GM10266 (cell line): ENCODE data around the gene STOML2.

ENCODE experiments used
- DNase-seq: peaks from one replicate; pipeline ENCODE4 v3.0.0; 2012; ENCODE audit errors: extremely low spot score
- TF ChIP-seq, protein P1 (sequence below): IDR thresholded peaks from 2 replicates; pipeline ENCODE4 v1.5.1; 2012; ENCODE audit warnings: mild to moderate bottlenecking, low read depth; ENCODE audit not compliant: control insufficient read depth, insufficient read depth; ENCODE audit errors: missing control alignments

The STOML2 gene

DNA sequence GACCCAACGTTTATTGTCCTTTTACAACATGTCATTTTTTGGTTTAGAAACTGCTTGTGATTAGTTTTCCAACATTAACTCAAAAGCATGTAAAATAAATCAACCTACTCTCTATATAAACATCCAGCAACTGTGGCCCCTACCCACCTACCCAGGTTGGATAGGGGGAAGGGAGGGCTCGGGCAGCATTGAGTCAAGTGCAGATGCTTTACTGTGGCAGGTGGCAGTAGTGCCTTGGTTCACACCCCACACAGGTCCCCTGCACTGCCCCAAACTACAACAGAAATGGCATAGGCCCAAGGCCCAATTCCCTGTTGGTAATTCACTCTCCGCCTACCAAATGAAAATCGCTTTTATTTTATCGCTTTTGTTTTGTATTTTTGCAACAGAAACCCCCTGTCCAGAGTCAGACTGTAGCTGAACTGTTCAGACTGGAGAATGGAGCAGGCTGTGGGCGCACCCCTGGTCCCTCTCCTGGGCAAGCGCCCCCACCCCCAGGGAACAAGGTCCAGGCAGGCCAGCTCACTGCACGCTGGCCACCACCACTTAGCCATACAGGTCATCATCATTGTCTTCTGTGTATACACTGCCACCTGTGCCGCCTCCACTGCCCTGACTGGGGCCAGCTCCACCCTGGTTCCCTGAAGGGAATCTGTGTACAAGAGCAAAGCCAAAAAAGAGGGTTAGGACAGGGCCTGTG, 46.2 kb downstream of the STOML2 start:
- TF ChIP-seq, protein P1, sequence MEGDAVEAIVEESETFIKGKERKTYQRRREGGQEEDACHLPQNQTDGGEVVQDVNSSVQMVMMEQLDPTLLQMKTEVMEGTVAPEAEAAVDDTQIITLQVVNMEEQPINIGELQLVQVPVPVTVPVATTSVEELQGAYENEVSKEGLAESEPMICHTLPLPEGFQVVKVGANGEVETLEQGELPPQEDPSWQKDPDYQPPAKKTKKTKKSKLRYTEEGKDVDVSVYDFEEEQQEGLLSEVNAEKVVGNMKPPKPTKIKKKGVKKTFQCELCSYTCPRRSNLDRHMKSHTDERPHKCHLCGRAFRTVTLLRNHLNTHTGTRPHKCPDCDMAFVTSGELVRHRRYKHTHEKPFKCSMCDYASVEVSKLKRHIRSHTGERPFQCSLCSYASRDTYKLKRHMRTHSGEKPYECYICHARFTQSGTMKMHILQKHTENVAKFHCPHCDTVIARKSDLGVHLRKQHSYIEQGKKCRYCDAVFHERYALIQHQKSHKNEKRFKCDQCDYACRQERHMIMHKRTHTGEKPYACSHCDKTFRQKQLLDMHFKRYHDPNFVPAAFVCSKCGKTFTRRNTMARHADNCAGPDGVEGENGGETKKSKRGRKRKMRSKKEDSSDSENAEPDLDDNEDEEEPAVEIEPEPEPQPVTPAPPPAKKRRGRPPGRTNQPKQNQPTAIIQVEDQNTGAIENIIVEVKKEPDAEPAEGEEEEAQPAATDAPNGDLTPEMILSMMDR: no peak
- no peak for DNase-seq

DNA sequence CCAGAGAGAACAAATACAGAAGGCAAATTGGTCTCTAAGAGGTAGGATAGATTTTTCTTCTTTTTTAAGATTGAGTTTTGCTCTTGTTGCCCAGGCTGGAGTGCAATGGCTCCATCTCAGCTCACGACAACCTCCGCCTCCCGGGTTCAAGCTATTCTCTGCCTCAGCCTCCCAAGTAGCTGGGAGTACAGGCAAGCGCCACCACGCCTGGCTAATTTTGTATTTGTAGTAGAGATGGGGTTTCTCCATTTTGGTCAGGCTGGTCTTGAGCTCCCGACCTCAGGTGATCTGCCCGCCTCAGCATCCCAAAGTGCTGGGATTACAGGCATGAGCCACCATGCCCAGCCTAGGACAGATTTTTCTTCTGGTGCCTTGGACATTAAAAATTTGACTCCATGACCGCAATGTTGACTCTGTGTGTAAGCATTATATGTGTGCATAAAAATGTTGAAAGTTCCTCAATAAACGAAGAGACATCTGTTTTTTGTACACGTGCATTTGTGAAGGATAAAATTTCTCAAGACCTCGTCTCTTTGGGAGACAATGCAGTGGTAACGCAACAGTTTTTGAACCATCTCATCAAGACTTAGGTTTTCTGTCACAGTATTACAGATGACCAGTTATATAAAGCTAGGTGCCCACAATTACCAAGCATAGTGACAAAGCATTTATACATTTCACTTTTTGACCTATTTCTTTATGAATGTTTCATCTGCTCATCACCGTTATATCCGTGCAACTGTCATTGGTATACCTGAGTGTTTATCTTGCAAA, 47.9 kb downstream of the STOML2 start:
- DNase-seq: no peak
- TF ChIP-seq, protein P1: no peak

DNA sequence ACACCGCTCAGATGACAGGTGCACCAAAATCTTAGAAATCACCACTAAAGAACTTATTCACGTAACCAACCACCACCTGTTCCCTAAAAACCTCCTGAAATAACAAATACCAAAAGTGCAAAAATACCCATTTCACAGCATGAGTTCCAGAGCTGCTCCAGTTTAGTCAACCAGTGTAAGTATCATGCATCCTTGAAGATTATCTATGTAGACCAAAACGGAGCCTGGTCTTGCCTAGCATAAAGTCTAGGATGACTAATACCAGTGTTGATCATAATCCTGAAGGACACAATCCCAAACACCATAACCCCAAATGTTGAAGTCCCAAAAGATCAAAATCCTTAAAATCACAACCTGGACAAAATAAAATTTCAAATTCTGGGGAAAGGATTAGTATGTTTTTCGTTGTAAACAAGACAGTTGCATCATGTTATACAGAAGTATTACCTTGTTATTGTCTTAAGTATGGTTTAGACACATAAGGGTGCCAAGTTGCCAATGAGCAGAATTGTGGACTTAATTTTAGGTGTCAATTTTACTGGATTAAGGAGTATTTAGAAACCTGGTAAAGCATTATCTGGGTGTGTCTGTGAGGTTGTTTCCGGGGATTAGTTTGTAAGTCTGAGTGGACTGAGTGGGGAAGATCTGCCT, 48.6 kb downstream of the STOML2 start:
- DNase-seq: no peak
- TF ChIP-seq, protein P1: no peak

DNA sequence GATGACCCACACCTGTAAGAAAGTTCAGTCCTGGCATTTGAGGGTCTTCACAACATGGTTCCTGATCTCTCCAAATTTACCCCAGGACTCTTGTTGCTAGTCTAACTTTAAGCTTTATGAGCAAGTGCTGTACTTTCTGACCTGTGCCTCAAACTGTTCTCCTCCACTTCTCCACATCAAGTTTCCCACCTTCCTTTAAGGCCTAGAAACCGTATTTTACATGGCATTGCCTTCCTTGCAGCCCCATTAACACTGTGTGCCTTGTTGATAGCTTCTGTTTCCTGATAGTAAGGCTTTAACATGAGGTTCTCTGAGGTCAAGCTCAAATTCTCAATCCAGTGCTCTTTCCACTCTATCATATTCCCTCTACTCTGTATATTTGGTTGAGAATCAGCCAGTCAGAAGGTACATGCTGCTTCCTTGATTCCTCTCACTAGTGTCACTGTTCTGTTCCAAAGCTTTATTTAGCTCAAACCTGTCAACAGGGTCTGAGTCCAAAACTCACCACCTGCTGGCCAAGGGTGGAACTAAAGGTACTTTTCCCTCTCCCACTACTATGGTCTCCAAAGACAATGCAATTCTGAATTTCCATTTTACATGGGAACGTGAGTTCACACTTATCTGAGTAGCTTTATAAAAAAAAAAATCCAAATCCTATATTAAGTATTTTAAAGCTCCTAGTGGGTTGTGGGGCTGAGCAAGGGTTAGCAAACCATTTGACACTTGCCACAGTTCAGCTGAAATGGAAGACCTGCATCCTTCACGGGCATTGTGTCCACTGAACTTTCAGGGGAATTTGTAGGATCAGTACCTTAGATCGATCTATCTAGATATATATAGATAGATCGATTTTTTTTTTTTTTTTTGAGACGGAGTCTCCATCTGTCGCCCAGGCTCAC, 51.6 kb downstream of the STOML2 start:
- peak; percentile 55 for DNase-seq
- TF ChIP-seq, protein P1: peak; percentile 59
